Posterior cingulate gyrus (tissue), 11 donors: ENCODE data around the gene LDLRAD3.

Experiments used
- DNase-seq, 10 donors: peaks; one replicate each; pipeline versions ENCODE4 v3.0.0 to v3.0.0-alpha.2; 2020 to 2021; ENCODE audit warnings: mixed read lengths in 3 of 10
- intact Hi-C: fragments of 100-400 bp; cut with DNase I; formaldehyde crosslinking; loops from one replicate; pipeline ENCODE4 v1.15.1; 2023

LDLRAD3 gene

GRCh38 chr11:35924811-35925210, 19.1 kb upstream of the LDLRAD3 start:
- intact Hi-C loops = no loop called here
- no peak for DNase-seq

GRCh38 chr11:35927104-35927503, 16.8 kb upstream of the LDLRAD3 start:
- intact Hi-C loops = no loop called here
- peak in 4 of 10 donors; percentile 7 to 76 (median 47) for DNase-seq

DNA sequence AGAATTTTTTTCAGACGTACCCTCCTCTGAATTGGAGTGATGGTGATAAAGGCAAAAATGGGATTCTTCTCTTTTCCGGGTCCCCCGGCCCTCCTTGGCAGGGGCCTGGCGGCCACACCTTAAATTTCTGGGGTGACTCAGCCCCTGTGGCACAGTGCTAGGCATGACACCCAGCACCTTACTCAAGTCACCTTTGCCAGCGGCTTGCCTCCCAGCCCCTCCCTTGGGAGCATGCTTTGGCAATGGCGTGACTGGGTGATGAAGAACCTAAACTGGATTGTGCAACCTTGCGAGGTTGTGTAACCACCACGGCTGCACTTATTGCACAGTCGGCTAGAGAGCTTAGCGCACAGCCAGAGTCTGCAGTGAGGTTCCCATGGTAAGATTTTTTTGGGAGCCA, 16.2 kb upstream of the LDLRAD3 start:
- DNase-seq = peak in 7 of 10 donors; percentile 19 to 89 (median 41)

DNA sequence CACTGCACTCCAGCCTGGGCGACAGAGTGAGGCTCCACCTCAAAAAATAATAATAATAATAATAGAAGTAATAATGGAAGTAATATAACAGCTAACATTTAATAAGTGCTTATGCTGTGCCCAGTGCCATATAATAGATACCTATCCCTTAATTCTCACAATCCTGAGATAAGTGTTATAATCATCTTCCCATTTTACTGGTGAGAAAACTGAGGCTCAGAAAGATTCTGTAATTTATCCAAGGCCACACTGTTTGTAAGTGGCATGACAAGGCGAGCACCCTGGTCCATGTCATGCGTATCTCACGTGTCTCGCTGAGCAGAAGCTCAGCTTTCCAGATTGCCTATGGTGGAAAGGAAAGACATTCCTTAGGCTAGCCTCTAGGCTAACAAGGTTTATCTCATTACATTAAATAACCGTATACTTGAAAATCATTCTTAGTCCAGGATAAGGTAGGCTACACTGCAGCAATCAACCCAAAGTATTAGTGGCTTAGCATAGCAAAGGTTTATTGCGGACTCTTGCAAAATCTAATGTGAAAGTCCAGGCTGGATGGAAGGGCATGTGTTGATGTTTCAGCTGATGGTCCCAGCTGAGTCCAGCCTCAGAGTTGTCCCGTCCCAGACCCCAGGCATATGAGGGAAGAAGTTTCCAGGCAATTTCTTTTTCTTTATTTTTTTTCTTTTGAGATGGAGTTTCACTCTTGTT, 15.0 kb upstream of the LDLRAD3 start:
- intact Hi-C loops = no loop called here
- DNase-seq = no peak

More for the DNA sequence above, 16.2 kb upstream of the LDLRAD3 start:
- intact Hi-C loops = no loop called here

GRCh38 chr11:35930466-35930865, 13.4 kb upstream of the LDLRAD3 start:
- intact Hi-C loops = no loop called here
- DNase-seq = no peak

- intact Hi-C loops = no loop called here
- no peak for DNase-seq
Observed at GRCh38 chr11:35932121-35932520, 11.7 kb upstream of the LDLRAD3 start.

DNA sequence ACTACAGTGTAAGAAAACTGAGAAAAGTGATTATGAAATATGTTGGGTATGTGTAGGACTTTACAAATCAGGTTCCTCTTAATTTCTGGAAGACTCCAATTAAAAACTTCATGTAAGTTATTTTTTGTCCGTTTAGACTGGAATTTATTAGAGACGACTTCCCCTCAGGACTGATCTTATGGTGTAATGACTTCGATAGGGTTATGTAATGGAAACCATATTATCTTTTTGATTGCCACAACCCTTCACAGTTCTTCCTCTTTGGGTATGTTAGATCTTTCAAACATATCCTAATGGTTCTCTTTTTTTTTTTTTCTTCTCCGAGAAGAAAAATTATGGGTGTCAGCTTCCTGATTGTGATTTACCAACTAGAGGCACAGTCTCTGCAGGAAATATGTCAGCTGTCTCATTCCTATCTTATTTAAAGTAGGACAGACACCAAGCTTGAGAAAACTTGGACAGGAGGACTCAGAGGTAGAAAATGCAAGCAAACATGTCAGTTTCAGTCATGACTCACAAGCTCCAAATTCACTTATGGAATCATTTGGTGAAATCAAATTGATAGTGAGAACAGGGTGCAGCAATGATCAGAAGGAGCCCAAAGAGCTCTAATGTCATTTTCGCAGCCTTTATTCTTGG, 11.1 kb upstream of the LDLRAD3 start:
- intact Hi-C loops = no loop called here
- DNase-seq = no peak

DNA sequence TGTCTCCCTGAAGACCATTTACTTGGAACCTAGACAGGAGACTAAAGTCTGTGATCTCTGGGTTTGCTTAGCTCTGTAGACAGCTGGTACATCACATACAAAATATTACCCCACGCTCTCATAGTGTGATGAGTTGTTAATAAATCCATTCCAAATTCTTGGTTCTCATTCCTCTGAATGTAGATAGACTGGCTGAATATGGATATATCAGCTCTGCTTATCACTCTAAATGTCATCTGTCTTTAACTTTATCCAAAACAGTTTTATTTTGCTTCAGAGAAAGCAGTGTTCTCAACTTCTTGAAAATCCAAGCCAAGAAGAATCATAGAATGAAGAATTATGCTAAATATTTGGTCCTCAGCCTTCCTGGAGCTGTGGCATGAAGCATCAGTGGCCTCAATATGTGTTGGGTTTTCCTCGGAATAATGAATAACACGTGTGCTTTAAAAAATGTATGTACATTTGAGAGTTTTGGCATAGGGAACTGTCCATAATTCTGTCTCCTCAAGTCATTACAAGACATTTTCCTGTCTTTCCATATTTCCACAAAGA, 10.5 kb upstream of the LDLRAD3 start:
- intact Hi-C loops = no loop called here
- no peak for DNase-seq

- intact Hi-C loops = no loop called here
Observed at GRCh38 chr11:35934271-35934670, 9.6 kb upstream of the LDLRAD3 start.

DNA sequence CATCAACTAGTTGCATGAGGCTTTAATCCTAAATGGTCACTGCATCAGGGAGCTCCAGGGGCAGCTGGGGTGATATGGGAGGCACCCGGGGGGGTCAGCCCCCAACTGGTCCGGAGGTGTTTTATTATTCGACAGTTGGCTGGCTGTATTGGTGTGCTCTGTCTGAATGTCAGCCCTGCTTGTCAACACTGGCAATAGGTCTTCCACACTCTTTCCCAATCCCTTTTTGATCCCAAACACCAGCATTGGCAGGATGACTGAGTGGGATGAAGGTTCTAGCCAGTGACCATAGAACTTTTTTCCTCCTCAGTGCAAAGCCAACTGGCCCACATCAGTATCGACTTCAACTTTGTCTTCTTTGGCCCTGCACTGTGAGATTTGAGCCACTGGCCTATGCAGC, 8.9 kb upstream of the LDLRAD3 start:
- DNase-seq = no peak
- intact Hi-C loops = no loop called here

More at GRCh38 chr11:35934271-35934670, 9.6 kb upstream of the LDLRAD3 start:
- DNase-seq = no peak

- DNase-seq = no peak
- intact Hi-C loops = no loop called here
Observed at GRCh38 chr11:35935390-35935789, 8.5 kb upstream of the LDLRAD3 start.

- intact Hi-C loops = no loop called here
- DNase-seq = no peak
Observed at GRCh38 chr11:35937111-35937510, 6.8 kb upstream of the LDLRAD3 start.

DNA sequence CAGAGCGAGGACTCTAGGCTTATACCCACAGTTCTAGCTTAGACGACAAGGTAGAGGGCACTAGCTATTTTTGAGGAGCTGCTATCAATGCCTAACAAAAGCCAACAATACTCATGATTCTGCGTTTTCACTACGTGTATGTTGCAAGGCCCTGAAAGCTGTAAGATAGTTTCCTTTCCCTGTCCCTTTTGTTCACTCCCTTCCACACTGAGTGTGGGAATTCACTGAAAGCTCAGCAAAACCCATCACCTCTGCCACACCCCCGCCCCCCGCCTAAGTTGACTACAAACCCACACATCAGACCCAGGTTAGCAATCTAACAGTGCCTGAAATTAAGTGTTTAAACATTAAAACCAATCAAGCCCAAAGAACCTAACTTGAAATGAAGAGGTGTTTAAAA, 6.2 kb upstream of the LDLRAD3 start:
- DNase-seq = no peak
- intact Hi-C loops = no loop called here

- intact Hi-C loops = no loop called here
- DNase-seq = no peak
Observed at GRCh38 chr11:35938231-35938630, 5.6 kb upstream of the LDLRAD3 start.

DNA sequence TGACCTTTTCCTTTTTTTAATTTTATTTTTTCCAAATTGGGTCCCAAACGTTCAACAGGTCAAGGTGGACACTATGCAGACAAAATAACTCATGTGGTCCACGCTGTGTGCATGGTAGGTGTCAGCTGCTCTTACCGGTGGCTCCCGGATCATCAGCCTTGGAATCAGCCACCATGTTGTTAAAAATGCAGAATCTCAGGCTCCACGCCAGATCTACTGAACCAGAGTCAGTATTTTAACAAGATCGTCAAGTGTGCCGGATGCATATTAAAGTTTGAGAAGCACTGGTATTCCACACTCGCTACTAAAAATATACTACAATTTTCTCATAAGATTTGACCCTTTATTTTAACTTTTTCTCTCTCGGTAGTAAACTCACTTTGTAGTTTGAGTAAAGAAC, 553 bp upstream of the LDLRAD3 start:
- no peak for DNase-seq
- intact Hi-C loops = no loop called here

GRCh38 chr11:35944503-35945136, 758 bp downstream of the LDLRAD3 start:
- peak in 5 of 10 donors; percentile 21 to 81 (median 29) for DNase-seq
- intact Hi-C loops = no loop called here

GRCh38 chr11:35945137-35945518, 1.3 kb downstream of the LDLRAD3 start:
- peak in 1 of 10 donors; percentile 54 for DNase-seq
- intact Hi-C loops = no loop called here

DNA sequence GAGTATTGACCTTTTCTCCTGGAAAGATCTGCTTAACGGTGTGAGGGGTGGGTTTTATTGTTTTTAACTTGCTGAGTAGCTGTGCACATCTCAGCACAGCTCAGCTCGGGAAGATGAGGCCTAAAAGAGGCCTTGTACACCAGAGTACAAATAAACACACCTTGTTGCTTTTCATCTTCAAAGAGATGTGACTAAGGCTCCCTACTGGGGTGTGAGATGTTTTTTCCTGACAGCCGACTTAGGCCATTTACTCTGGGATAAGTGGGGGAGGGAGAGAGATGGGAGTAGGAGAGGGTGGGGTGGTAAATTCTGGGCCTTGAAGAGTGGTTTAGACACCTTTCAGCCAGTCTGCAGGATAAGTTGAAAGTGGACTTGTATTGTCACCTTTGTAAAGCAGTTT, 2.9 kb downstream of the LDLRAD3 start:
- intact Hi-C loops = no loop called here
- DNase-seq = no peak

DNA sequence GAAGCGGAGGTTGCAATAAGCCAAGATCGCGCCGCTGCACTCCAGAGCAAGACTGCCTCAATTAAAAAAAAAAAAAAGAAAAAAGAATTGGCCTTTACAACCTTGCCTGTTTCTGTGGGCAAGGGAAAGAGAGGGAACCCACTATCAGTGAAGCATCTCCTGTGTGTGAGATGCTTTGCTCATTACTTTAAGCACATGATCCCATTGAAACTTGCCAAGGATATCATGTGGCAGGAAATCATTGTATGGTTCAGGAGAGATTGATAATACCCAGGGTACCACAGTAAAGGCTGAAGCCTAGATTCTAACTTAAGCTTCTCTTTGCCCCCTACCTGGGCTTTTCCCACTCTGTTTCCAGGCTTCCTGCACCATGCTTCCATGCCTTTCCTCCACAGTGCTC, 3.6 kb downstream of the LDLRAD3 start:
- intact Hi-C loops = no loop called here
- DNase-seq = no peak

DNA sequence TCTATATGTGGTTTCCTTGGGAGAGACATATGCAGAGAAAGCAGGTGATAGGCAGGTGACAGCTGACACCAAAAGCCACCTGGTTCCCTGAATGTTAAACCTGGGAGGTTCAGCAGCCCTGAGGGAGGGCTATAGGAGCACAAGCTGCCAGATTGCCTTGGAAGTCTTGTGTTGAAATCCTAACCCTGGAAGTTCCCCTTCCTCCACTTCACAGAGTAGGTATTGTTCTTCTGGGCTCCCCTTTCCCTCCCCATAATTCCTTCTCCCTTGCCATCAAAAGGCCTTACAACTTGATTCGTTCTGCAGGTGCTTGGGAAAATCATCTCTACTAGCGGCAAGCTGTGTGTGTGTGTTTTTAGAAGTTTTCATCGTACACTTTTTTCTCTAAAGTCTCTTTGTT, 5.4 kb downstream of the LDLRAD3 start:
- no peak for DNase-seq
- intact Hi-C loops = no loop called here

DNA sequence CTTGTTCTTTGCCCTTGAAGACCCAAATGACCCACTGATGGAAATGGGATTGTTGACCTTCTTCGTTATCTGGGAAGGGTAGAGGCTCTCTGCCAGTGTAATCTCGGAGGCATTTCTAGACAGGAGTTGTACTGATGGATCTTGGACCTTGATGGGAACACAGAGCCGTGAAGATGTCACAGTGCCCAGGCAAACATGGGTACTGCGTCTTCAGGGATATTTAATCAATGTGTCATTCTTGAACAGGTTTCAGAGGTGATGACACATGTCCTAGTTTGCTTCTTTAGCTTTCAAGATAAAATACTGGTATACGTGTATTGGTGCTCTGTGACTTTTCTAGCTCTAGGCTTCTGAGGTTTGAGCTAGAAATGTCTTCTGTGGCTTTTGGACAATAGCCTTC, 6.2 kb downstream of the LDLRAD3 start:
- DNase-seq = no peak
- intact Hi-C loops = no loop called here

DNA sequence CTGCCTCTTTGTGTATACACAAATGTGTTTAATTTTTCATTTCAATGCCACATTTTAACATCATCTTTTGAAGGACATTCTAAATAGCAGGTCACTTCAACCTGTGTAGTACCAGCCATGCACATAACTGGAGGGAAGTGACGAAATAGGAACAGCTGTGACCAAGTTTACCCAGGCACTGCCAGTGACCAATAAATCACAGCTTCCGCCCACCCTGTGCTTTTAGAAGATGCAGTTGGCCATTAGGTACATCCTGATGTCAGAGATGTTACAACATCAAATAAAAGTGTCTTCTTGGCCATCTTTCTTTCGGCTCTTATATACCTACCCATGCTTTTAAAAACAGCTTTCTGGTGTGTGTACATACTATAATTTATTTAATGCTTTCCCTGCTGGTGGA, 7.8 kb downstream of the LDLRAD3 start:
- DNase-seq = no peak

More for the DNA sequence above, 7.8 kb downstream of the LDLRAD3 start:
- intact Hi-C loops = no loop called here
